22Rv1 (cell line): ENCODE measurements around the gene NME3.

Experiments used
- CTCF ChIP-seq: fragments of 450-650 bp; IDR thresholded peaks from 2 replicates; pipeline ENCODE4 v1.5.1; 2017; ENCODE audit warnings: mild to moderate bottlenecking
- ZFX ChIP-seq: fragments of 450-650 bp; IDR thresholded peaks from 2 replicates; pipeline ENCODE4 v1.6.1; 2017; ENCODE audit warnings: antibody characterized with exemption, borderline replicate concordance

GRCh38 chr16:1790611-1791255, 19.4 kb upstream of the NME3 start:
- TF ChIP-seq CTCF (no peak), ZFX (no peak)
